ENCODE results near the gene TNFAIP8L3. TPM values are rescaled to one million over a fixed set of nuclear protein-coding genes. Genes with fewer than 3 reads are reported as not detected.

Gene TNFAIP8L3
- total RNA-seq, 1 donor from 2014 or later, result 30.9 TPM

DNA sequence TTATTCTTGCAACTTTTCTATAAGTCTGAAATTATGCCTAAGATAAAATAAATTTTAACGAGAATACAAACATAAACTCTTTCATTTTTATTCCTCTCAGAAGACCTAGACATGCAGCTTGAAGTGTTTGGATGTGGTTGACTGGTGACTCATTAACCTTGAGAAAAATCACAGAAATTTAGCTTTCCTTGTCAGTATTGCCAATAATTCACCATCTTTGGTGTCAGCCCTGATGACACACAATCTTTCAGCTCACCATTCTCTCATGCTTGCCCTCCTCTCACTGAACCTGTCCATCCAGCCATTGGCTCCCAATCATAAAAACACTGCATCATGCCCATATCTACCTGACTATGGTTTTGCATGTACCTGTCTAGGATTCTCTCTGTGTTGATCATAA is 22.6 kb upstream of the TNFAIP8L3 start:
- DNase-seq (ENCODE audit: low read depth), result no peak

DNA sequence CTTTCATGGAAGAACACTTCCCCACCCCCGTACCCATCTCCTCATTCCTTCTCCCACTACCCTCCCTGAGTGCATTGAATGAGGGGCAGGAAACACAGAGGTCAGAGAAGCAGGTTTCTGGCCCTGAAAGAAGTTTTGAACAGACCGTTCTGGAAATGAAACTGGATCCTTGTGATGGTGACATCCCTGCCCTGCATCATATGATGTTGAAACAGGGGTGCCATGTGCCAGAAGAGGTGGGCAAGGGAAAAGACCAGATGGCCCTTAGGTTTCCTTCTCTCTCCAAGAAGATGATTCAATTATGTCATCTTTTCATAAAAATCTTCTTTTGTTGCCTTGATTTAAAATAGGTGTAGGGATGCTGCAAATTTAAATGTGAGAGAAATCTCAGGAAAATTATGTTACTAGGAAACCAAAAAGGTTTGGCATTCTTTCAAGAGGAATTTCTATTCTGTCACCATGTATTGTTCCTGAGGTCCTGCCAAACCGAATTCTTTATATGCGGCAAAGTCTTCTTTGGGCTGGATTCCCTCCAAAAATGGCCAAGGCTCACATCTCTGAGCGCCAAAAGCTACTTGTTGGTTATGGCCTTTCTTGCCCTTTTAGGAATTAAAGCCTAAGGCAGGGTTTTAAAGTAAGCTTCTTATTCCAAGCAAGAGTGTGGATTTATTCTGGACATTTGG is 19.9 kb upstream of the TNFAIP8L3 start:
- DNase-seq (ENCODE audit: low read depth), result no peak

DNA sequence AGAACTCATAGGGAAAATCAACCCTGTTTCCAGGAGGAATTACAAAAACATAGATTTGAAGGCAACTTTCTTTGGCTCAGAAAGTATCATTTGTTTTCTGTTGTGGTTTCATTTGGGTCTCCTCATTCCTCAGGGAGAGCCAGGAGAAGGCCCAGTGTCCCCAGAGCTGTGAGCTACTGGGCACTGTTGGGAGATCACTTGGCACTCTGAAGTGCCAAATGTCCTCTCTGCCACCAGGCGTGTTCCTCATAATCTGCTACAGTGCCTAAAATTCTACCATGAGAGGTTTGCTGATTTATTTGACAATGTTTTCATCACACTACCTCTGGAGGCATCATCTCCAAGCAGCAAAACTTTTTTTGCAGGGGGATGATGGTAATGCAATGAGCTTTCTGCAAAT is 17.4 kb upstream of the TNFAIP8L3 start:
- no peak for DNase-seq (ENCODE audit: low read depth)

DNA sequence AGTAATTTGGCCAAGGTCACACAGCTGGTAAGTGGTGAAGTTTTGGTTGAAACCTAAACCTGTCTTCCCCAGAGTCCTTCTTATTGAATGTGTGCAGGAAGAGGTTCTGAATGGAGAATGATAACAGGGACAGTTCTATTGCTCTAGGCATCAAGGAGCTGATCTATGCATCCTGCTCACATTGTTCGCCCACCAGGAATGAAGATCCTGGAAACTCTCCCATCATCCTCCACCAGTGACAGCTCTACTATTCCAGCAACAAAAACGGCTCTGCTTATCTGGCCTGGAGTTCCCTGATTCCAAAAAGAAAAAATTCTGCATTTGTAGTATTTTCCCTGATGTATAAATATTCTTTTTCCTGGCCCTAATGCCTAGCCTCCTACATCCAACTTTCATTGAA is 16.4 kb upstream of the TNFAIP8L3 start:
- DNase-seq (ENCODE audit: low read depth), result no peak

DNA sequence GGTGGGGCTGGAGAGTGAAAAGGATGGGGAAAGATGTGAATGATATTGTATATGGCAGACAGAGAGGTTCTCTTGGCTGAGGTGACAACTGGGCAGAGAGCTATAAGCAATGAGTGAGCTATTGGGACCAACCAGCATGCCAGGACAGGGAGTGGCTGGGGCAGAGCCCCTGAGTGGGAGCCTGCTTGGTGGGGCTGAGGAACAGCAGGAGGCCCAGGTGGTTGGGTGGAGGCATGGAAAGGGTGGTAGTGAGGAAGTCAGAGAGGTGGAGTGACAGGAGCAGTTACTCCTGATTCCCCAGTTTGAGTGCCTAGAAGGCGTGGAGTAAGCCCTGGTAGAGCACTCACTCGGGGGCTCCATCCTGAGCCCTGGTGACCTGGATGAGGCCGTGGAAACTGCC is 15.5 kb upstream of the TNFAIP8L3 start:
- no peak for DNase-seq (ENCODE audit: low read depth)

DNA sequence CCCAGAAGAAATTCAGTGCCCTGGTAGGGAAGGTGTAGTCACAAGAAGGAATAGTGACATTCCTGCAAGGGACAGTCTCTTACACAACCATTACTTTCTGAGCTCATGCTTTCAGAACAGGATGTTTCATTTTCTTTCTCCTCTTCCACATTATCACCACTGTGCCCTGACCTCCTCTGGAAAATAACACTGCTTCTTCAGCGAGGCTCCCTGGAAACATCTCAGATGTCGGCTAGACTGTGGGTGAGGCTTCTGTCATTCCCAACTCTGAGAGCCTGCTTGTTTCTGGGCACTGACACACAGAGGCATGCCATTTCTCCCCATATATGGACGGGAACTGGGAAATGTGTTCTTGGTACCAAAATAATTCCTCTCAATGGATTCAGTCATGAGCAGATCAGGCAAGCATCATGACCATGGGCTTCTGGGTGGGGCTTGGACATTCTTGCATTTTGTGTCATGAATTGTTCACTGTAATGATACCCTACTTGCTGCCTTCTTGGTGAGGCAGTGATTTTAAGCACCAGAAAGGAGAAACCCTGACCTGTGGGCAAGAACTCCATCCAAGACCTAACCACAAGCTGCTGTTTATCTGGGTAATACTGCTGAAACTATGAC is 14.3 kb upstream of the TNFAIP8L3 start:
- peak; percentile 96 for DNase-seq (ENCODE audit: low read depth)

DNA sequence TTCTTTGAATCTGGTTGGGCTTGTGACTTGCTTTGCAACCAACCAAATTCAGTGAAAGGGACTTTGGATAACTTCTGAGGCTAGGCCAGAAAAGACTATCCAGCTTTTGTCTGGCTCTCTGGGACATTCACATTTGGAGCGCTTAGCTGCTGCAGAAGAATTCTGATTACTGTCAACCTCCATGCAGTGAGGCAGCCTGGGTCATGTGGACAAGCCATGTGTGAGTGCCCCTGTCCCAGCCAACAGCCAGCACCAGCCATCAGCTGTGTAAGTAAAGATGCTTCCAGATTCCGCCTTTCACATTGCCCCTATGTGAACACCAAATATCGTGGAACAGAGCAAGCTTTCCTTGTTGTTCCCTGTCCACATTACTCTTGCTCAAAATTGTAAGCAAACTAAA is 12.9 kb upstream of the TNFAIP8L3 start:
- no peak for DNase-seq (ENCODE audit: low read depth)

DNA sequence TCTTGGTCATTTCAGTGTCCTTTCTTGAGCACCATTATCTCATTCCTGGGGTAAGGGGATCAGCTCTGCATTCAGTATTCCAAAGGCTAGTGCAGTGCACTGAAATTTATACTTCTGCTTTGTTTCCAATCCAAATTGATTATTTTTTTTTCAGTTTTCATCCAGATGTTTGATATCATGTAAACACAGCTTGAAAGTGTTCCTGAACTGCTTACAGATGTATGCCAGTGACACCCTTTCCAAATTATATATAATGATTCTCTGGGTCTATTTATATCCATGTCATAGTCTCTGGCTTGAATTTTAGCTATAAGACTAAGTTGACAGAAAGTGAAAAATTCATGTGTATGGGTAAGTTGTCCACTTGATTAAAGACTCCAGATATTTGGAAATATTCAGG is 11.8 kb upstream of the TNFAIP8L3 start:
- no peak for DNase-seq (ENCODE audit: low read depth)

DNA sequence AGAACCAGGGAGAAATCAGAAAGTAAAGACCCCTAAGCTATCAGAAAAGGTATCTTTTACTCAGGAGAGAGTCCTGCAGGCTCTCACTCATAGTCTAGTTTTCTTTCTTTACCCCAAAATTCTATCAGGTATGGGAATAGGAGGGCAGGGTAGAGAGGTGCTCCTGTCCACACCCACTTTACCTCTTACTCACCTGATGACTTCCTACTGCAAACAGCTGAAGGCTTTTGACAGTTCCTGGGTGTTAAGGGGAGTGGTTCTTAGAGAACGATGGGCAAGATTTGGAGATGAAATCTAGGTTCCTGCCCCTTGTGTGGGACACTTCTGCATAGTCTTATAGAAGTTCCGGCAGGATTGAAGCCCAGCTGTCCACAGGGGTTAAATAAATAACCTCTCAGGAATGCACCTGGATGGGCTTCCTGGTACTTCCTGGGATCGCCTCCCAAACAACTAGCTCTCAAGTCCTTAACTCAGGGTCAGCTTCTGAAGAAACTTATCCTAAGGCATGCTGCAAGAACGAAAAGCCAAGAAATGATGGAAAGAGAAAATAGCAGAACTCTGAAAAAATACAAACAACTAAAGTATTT is 10.8 kb upstream of the TNFAIP8L3 start:
- DNase-seq (ENCODE audit: low read depth), result no peak

DNA sequence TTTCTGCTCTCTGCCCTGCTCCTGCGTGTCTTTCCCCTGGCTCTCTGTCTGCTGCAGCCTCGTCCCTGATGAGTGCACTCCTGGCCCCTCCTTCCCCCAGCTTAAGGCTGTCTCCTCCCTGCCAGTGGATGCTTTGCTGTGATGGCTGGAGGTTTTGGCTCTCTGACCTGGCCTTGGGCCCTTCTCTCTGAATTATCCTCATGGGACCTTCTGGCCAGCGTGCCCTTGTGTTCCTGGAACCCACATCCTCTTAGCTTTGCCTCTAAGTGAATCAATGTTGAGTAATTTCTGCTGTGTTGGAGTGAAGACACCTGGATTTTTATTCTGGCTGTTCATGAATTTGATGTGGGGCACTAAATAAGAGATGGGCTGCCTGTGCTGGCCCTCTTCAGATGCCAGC is 9.8 kb upstream of the TNFAIP8L3 start:
- peak; percentile 49 for DNase-seq (ENCODE audit: low read depth)

DNA sequence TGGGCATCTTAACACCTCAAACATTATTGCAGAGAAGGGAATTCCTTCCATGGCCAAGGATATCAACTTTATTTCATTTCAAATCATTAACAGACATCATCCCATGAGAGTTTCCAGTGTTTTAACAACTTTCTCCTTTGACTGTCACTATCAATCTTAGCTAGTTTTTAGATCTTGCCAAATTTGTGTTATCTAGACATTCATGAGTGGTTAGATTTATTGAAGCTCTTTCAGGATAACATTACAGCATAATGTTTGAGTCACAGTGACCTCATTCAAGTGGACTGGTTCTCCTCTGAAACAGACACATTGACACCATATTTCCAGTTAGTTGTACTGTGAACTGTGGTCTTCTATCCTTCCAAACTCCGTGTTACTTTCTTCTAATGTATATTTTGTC is 8.6 kb upstream of the TNFAIP8L3 start:
- DNase-seq (ENCODE audit: low read depth), result no peak

DNA sequence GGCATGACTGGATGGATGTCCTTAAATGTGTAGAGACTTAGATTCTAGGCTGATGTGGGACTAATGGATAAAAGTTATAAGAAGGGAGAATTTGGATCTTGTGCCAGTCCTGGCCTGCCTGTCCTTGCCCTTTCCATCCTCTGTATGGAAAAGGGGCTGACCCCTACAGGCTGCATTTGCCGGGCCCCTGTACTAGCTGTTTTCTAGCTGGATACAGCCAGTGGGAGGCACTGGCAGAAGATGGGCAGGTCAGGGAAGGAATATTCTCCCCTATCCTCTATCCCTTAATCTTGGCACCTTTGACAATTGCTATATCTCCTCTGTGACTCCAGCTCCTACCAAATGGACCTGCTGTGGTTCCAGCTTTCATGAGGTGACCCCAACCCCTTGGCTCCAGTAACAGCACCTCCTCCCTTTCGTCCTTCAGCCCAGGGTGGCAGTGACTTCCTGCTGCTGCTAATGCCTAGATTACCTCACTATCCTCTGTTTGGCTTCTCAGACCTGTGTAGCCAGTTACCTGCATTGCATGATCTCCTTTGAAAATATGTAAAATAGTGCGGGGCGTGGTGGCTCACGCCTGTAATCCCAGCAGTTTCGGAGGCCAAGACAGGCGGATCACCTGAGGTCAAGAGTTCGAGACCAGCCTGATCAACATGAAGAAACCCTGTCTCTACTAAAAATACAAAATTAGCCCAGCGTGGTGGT is 6.2 kb upstream of the TNFAIP8L3 start:
- no peak for DNase-seq (ENCODE audit: low read depth)

DNA sequence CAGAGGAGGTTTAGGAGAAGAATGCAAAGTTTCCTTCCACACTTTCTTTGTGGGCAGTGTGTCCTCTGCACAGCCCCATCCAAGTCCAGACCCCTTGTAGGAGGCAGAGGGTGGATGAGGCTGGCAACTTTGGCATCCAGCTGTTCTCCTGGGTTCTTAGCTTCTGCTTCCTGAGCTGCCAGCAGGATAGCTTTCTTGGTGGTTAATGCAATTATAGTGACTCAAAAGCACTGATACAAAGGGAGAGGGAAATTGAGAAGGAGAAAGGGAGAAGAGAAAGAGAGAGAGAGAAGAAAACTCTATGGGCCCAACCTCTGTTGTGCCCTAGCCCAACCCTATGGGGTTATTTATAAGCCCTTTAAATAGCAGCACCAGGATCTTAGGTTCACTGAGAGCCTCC is 4.5 kb upstream of the TNFAIP8L3 start:
- no peak for DNase-seq (ENCODE audit: low read depth)

DNA sequence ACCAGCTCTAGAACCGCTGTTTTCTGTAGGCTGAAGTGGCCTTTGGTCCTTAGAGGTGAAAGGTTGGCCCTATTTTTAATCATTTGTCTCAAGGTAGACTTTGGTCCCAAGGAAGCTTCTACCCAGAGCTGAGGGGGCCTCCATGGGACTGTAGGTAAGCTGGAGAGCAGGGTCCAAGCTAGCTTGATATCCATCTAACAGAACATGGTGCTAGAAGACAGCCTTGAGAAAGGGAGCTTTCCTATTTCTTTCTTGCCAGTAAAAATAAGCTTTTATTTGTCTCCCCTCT is 3.6 kb upstream of the TNFAIP8L3 start:
- no peak for DNase-seq (ENCODE audit: low read depth)

DNA sequence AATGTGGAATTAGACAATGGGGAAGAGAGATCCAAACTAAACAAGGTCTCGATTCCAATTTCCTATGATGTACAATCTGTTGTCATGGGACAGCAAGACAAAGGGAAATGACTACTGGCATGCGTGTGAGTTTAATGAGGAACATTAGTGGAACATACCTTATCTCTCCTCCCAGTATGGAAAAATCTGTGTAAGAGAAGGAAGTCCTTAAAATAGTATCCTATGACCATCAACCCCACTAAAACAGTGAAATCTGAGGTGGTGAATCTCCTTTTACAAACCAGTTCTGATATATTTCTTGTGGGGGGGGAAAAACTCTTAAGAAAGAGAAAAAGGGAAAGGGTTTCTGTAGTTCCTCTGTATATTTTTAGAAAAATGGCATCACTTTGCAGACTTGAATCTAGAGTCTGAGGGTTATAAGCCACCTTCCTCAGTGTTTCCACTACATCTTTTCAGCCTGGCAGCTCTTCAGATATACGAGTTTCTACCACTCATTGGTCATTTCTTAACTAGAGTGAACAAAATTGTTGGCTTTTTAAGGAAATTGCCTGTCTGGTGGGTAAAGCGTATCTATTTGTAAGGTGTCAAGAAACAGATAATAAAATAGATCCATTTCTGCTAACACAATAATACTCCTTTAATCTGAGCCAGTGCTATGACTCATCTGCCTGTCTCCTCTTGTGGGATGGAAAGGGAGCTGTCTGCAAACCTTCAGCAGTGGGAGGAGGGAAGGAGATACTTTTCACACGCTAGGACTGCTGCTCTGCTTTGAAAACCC is 3.0 kb upstream of the TNFAIP8L3 start:
- peak; percentile 80 for DNase-seq (ENCODE audit: low read depth)

DNA sequence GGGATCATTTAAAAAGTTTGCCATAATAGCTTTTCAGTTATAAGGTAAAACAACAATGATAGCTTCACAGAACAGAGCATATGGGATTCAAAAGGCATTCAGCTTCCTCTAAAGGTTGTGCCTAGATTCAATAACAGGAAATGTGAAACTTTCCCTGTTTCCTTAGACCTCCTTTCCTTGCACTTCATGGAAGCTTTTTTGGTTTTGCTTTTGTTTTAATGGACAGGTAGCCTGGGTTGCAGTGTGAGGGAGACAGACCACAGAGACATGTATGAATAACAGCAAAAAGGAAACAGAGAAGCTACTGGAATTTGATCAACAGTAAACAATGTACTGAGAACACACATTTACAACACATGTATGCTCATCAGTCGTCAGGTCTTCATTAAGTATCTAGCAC is 2.3 kb upstream of the TNFAIP8L3 start:
- no peak for DNase-seq (ENCODE audit: low read depth)

DNA sequence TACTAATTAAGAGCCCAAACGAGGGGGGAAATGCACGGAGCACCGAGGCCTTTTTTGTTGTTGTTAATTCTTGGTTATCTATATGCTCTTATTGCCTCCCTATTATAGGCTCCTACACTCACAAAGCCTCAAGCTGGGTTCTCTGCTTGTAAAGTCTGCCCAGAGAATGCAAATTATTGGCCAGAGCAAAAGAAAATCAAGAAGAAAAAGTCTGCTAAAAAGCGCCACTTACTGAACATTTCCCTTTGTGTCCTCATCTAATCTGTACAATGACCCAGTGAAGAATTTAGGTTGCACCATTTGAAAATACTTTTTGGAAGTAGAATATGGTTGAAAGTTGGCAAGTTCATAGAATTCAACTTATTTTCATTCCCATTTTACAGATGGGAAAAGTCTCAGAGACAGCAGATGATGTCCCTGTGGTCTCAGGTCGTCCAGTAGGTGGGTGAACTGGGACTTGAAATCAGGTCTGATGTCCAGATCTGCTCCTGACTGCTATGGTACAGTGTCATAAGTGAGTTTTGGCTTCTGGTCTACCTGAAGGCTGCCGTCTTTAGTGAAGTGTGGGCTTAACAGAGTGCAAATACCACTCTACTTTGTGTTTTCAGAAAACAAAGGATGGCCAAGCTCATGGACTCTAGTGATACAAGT is 1.1 kb upstream of the TNFAIP8L3 start:
- no peak for DNase-seq (ENCODE audit: low read depth)

DNA sequence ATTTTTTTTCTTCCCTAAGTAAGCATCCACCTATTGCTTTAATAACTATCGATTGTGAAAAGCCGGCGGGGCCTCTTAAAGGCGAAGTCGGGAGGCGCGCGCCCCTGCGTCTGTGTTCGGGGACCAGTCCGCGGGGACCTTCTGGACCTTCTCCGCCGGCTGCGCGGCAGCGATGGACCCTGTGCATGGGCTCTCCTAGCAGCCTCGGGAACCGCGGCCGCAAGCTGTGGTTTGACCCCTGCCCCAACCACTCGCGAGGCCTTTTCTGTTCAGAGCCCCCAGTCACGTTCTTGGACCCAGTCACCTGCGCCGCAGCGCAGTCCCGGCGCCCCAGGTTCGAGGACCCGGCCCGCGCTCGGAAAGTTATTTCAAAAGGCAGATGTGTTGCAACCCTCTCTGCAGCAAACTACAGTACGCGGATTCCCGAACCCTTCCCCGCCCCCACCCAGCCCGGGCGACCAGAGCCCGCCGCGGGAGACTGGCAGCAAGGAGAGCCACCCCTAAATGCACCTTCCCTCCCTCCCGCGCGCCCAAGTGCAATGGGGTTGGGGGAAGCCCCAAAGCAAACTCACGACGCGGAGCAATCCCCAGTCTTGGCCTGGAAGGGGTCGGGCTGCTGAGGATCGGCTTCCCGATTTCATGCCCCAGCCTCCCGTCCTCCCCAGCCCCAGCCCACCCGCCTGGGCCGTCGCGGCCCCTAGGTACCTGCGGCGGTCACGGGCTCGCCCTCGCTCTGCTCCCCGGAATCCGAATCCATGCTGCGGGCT is 684 bp downstream of the TNFAIP8L3 start:
- peak; percentile 61 for DNase-seq (ENCODE audit: low read depth)

DNA sequence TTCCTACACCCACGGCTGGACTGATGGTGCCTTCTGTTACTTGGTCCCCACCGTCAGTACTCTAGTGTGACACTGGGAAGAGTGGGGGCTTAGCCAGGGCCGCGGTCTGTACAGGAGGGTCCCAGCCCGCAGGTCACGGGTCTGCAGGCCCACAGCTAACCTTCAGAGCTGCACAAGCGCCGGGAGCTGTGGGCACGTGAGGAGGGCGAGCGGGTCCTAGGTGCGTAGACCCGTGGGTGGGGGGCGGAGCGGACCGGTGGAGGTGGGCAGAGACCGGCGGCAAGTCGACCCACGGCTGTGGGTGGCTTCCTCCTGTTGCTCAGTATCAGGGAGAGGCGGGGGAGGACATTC is 1.2 kb downstream of the TNFAIP8L3 start:
- no peak for DNase-seq (ENCODE audit: low read depth)

DNA sequence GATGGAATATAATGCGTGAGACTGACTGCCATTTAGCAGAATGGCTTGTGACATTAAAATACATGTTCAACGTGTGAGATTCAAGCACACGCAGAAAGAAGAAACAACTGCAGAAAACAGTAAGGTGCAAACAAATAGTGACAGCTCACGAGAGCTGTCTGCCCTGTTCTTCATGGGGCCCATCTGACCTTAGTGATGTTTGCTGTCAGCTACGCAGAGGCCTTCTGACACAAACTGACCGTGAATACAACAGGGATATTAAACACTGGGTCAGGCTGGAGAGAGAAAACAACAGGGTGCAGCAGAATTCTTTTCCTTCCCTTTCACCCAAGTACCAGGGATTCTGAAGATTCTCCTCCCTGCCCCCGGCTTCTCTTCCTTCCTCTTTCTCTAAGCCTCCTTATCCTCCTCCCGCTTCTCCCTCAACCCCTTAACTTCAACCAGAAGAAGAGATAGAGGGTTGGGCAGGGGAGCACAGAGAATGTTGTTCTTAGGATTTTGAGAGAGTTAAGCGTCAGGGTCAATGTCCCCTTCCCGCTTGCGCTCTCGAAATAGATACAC is 2.1 kb downstream of the TNFAIP8L3 start:
- DNase-seq (ENCODE audit: low read depth), result no peak

Data from myocyte (in vitro differentiated cells).